GM23248 (cell line): ENCODE data around the gene ENTHD1.

ENCODE experiments used
- EZH2 ChIP-seq: fragments of 200-600 bp; sonication (generic); IDR thresholded peaks from 2 replicates; pipeline ENCODE4 v1.6.1; 2018; ENCODE audit warnings: antibody characterized with exemption, mild to moderate bottlenecking; ENCODE audit not compliant: insufficient read depth, poor library complexity, severe bottlenecking
- EZH2phosphoT487 ChIP-seq: fragments of 200-600 bp; sonication (generic); IDR thresholded peaks from 2 replicates; pipeline ENCODE4 v1.6.1; 2018; ENCODE audit warnings: antibody characterized with exemption, moderate library complexity, mild to moderate bottlenecking, low read depth; ENCODE audit not compliant: insufficient read depth

DNA sequence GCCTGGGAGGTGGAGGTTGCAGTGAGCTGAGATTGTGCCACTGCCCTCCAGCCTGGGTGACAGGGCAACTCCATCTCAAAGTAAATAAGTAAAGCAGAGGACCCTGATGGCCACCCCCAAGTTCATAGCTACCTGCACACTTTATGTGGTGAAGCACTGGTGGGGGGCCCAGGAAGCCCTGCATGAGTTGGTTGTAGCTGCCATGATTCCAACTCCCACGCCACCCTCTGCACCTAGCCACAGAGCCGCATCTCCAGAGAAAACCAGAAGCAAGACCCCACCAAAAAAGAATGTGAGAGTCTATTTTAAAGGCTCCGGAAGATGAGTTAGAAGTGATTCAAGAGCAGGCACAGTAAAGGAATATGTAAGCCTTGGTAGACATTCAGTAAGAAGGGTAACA lies 46.3 kb upstream of the ENTHD1 start:
- TF ChIP-seq EZH2phosphoT487 (no peak), EZH2 (no peak)
